Endothelial cell of umbilical vein (primary cell): ENCODE results near the gene ZBTB34. TPM values are rescaled to one million over a fixed set of nuclear protein-coding genes. Genes with fewer than 3 reads are reported as not detected.
A peak's percentile ranks its signal among the peaks of the same experiment; 100 is the strongest.

Experiments
- BruUV-seq: library from RNA; stranded (reverse); fragments of 400-500 nt; replicated peaks from 2 replicates; lab custom pipeline; 2021; lab: Mats Ljungman, UMichigan
- CTCF ChIA-PET: fragments of 300-600, 350-600 bp; sonication (Branson Sonifier 250); formaldehyde crosslinking; loops from one replicate; lab custom pipeline; 2021; ENCODE audit warnings: antibody characterized with exemption, inconsistent platforms; lab: Charles Lee
- POLR2A ChIA-PET: fragments of 300-600, 350-600 bp; sonication (Branson Sonifier 250); formaldehyde crosslinking; loops from one replicate; lab custom pipeline; 2021; ENCODE audit warnings: antibody characterized with exemption, inconsistent platforms; lab: Charles Lee
- DNase-seq: peaks from one replicate; pipeline ENCODE4 v3.0.0-alpha.2; 2011; ENCODE audit warnings: low read depth, low spot score
- FAIRE-seq: peaks from 2 replicates; lab custom pipeline; 2011; peaks lifted over from hg19 to GRCh38; lab: Jason Lieb, UNC
- H2AFZ ChIP-seq: 2 replicates; pipeline ENCODE4 v1.6.0; 2012; ENCODE audit warnings: low read depth, low read length, control low read depth, inconsistent platforms
- H3K27ac ChIP-seq: 2 replicates; pipeline ENCODE4 v1.5.1; 2011; ENCODE audit warnings: low read depth, mild to moderate bottlenecking, control low read depth, low read length, moderate library complexity; ENCODE audit not compliant: insufficient read depth
- H3K27me3 ChIP-seq, 2 experiments: 2 replicates each; pipeline versions ENCODE4 v1.6.0 to v1.6.1; 2011; ENCODE audit warnings: low read length in 2 of 2, mixed read lengths in 1 of 2; ENCODE audit not compliant: control insufficient read depth in 2 of 2, insufficient read depth in 2 of 2
- H3K36me3 ChIP-seq, 2 experiments: 2 replicates in 1 of 2; 3 replicates in 1 of 2; pipeline ENCODE4 v1.5.1; 2011; ENCODE audit warnings: low read length in 2 of 2, mild to moderate bottlenecking in 1 of 2, moderate library complexity in 1 of 2; ENCODE audit not compliant: control insufficient read depth in 2 of 2, insufficient read depth in 2 of 2; ENCODE audit errors: extremely low read depth in 1 of 2
- H3K4me1 ChIP-seq: 3 replicates; pipeline ENCODE4 v1.5.1; 2011; ENCODE audit warnings: mild to moderate bottlenecking, low read length; ENCODE audit not compliant: control insufficient read depth, insufficient read depth; ENCODE audit errors: extremely low read depth
- H3K4me2 ChIP-seq: 2 replicates; pipeline ENCODE4 v1.6.1; 2011; ENCODE audit warnings: low read length, control low read depth, mixed read lengths; ENCODE audit not compliant: insufficient read depth
- H3K4me3 ChIP-seq, 3 experiments: fragments of 200-600 bp in 1 of 3; sonication (generic), shearing (Covaris generic) in 1 of 3; replicated peaks in 1 of 3; 2 replicates each; pipeline ENCODE4 v1.5.1; 2011 to 2016; ENCODE audit warnings: control low read depth in 3 of 3, low read length in 3 of 3, mild to moderate bottlenecking in 2 of 3, inconsistent platforms in 1 of 3, low read depth in 1 of 3, moderate library complexity in 1 of 3; ENCODE audit not compliant: insufficient read depth in 1 of 3
- H3K79me2 ChIP-seq: 2 replicates; pipeline ENCODE4 v1.6.0; 2012; ENCODE audit warnings: low read length, inconsistent platforms; ENCODE audit not compliant: control insufficient read depth, insufficient read depth
- H3K9ac ChIP-seq: replicated peaks from 2 replicates; pipeline ENCODE3; 2011; ENCODE audit warnings: low read length, control low read depth; ENCODE audit not compliant: insufficient read depth; ENCODE audit errors: extremely low read depth
- H3K9me1 ChIP-seq: replicated peaks from 3 replicates; pipeline ENCODE4 v1.6.0; 2011; ENCODE audit warnings: mild to moderate bottlenecking, low read length; ENCODE audit not compliant: control insufficient read depth, insufficient read depth; ENCODE audit errors: extremely low read depth
- H3K9me3 ChIP-seq: replicated peaks from 2 replicates; pipeline ENCODE4 v1.5.1; 2012; ENCODE audit warnings: low read length, inconsistent platforms; ENCODE audit not compliant: control insufficient read depth, insufficient read depth
- H4K20me1 ChIP-seq: replicated peaks from 2 replicates; pipeline ENCODE3; 2011; ENCODE audit warnings: mild to moderate bottlenecking, low read length; ENCODE audit not compliant: control insufficient read depth, insufficient read depth; ENCODE audit errors: extremely low read depth
- CTCF ChIP-seq, 2 donors: IDR thresholded peaks; 1 replicate in 1 of 2; 2 replicates in 1 of 2; pipeline ENCODE4 v1.5.1; 2011; ENCODE audit warnings: low read length in 2 of 2, mild to moderate bottlenecking in 2 of 2, moderate library complexity in 2 of 2, control low read depth in 1 of 2, inconsistent platforms in 1 of 2, low read depth in 1 of 2; ENCODE audit not compliant: insufficient read depth in 1 of 2; ENCODE audit errors: extremely low read depth in 1 of 2
- EZH2 ChIP-seq: IDR thresholded peaks from 2 replicates; pipeline ENCODE4 v1.6.1; 2012; ENCODE audit warnings: borderline replicate concordance, low read depth, mild to moderate bottlenecking, moderate library complexity, low read length, inconsistent platforms; ENCODE audit not compliant: severe bottlenecking
- FOS ChIP-seq: IDR thresholded peaks from 2 replicates; pipeline ENCODE4 v1.6.1; 2011; ENCODE audit warnings: mild to moderate bottlenecking, low read length, moderate library complexity, borderline replicate concordance; ENCODE audit not compliant: insufficient read depth
- GATA2 ChIP-seq: IDR thresholded peaks from 2 replicates; pipeline ENCODE4 v1.7.0; 2011; ENCODE audit warnings: low read depth, mild to moderate bottlenecking, moderate library complexity, mixed read lengths, low read length; ENCODE audit not compliant: insufficient read length, insufficient read depth
- JUN ChIP-seq: IDR thresholded peaks from 2 replicates; pipeline ENCODE4 v1.6.1; 2011; ENCODE audit warnings: borderline replicate concordance, low read depth; ENCODE audit not compliant: insufficient read length, insufficient read depth
- MAX ChIP-seq: IDR thresholded peaks from 2 replicates; pipeline ENCODE4 v1.6.1; 2011; ENCODE audit not compliant: insufficient read depth, insufficient read length
- MYC ChIP-seq: IDR thresholded peaks from one replicate; pipeline ENCODE4 v1.6.1; 2011; ENCODE audit warnings: mild to moderate bottlenecking, low read depth, low read length
- POLR2A ChIP-seq: IDR thresholded peaks from 2 replicates; pipeline ENCODE4 v1.6.1; 2012; ENCODE audit warnings: low read depth, mild to moderate bottlenecking, control low read depth, low read length
- POLR2AphosphoS5 ChIP-seq: IDR thresholded peaks from 2 replicates; pipeline ENCODE4 v1.6.1; 2012; ENCODE audit warnings: low read depth, mild to moderate bottlenecking, control low read depth, low read length, moderate library complexity; ENCODE audit not compliant: insufficient read depth
- dilution Hi-C: fragments of 300-500 bp; cut with MboI; formaldehyde crosslinking; loops from one replicate; pipeline ENCODE4 v1.15.0; 2019; ENCODE audit warnings: low sequenced_read_pairs; ENCODE audit not compliant: extremely low pct_ligation_motif_present
- intact Hi-C: fragments of 100-400 bp; cut with micrococcal nuclease; formaldehyde crosslinking; loops from one replicate; pipeline ENCODE4 v1.10.0; 2022
- polyA plus RNA-seq, 4 experiments: library from polyadenylated mRNA; depleted of rRNA in 3 of 4; stranded (reverse) in 3 of 4; unstranded in 1 of 4; fragments of >200 nt; gene quantifications; 2 replicates each; pipeline versions ENCODE4 v1.2.1 to v1.2.3, GENCODE V29; 2011 to 2012; ENCODE audit warnings: missing spikeins in 1 of 4
- total RNA-seq: library from RNA; stranded (reverse); gene quantifications from 2 replicates; pipeline ENCODE4 v1.2.3, GENCODE V29; 2021

The ZBTB34 gene
- total and polyA plus RNA-seq, 2 donors (not counting 3 experiments of a cell fraction or from before 2014, with no cell fraction given): 4.0 to 9.6 TPM

DNA sequence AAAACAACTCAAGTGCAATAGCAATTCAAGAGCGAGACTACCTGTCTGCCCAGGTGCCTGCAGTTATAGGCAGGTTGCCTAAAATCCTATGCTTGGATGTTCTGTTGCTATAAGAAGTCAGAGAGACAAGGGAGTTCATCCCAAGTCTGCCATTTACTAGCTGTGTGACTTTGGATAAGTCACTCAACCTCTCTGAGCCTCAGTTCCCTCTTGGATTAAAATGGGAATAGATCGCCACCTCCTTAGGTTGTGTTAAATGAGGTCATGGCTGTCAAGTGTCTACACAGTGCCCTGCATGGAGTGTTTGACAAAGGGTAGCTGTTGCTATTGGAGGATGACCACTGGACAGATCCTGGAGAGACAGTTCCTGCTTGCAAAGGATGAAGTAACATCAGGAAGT lies 1.3 kb upstream of the ZBTB34 start:
- no peaks in the 10 kb centered on the region for H3K36me3 ChIP-seq
- H3K9me3 ChIP-seq: no peaks in the 10 kb centered on the region
- intact Hi-C loops: no loop called here
- H3K4me3 ChIP-seq: no peak overlapping the region
- peaks cover 16% of the 10 kb centered on the region for H3K4me1 ChIP-seq
- TF ChIP-seq POLR2AphosphoS5 (no peak), MAX (no peak), EZH2 (no peak)
- DNase-seq: no peak
- POLR2A ChIA-PET: no interaction called here
- H2AFZ ChIP-seq: no peak overlapping the region
- H3K9me1 ChIP-seq: no peaks in the 10 kb centered on the region
- BruUV-seq: no TSS peak
- peaks cover 26 to 33% of the 10 kb centered on the region in 2 experiments for H3K27me3 ChIP-seq
- peaks cover 32% of the 10 kb centered on the region for H3K79me2 ChIP-seq
- H4K20me1 ChIP-seq: no peaks in the 10 kb centered on the region
- no peak for FAIRE-seq
- dilution Hi-C loops: no loop called here
- no peak overlapping the region for H3K4me2 ChIP-seq
- CTCF ChIA-PET: interaction anchor here (0.7 to 2.7 kb wide), 4 partner anchors 9 to 56 kb away, joined by 3 to 11 read pairs (median 6); partner anchors contain the start of genes RALGPS1 and ZBTB43
- H3K9ac ChIP-seq: no peak overlapping the region
- H3K27ac ChIP-seq: no peak overlapping the region

DNA sequence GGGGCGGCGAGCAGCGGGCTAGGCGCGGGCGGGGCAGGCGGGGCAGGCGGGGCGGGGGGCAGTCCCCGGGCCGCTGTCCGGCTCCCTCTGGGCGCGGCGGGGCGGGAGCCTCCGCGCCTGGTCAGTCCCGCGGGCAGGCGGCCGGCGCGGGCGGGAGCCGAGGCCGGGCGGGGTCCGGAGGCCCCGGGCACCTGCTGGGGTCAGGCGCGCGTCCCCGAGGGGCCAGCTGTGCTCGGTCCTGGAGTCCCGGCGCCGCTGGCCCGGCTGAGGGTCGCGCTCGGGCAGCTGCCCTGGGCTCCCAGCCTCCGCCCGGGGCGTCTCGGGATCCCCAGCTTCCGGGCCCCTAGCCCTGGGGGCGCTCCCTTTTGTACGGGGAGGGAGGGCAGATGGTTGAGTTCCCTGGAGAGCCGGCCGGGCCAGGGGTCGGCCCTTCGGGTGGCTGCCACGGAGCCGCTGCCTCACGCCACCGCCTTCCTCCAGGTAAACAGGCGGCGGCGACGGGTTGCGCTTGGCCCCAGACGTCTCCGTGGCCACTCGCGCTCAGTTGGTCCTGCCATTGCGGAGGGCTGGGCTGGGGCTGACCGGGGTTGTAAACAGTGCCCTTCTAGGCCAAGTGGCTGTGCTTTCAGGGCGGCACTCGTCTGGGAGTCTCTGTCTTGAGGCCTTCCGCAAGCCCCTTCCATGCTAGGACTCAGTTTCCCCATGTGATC lies 473 bp downstream of the ZBTB34 start:
- peak; percentile 46 for DNase-seq
- peak overlapping the region; percentile 72 for H2AFZ ChIP-seq
- no peak for TF ChIP-seq MAX
- TF ChIP-seq MYC: no peak
- TF ChIP-seq GATA2: no peak
- TF ChIP-seq POLR2AphosphoS5: no peak
- no peak for TF ChIP-seq POLR2A
- no peak for TF ChIP-seq JUN
- TF ChIP-seq CTCF (IDR thresholded peaks at IDR 0.05; ENCODE audit: extremely low read depth in 1 of 2, insufficient read depth in 1 of 2, low read depth in 1 of 2, low read length in 2 of 2): no peak
- TF ChIP-seq EZH2: no peak
- TF ChIP-seq FOS: no peak
- H3K9me3 ChIP-seq: no peaks in the 10 kb centered on the region
- no peak for FAIRE-seq
- no peaks in the 10 kb centered on the region for H3K9me1 ChIP-seq
- peak overlapping the region; percentile 73 to 94 (median 85) for H3K4me3 ChIP-seq
- ChIA-PET CTCF (interaction anchor here (0.7 kb wide), 1 partner anchor 117 kb away, joined by 3 read pairs; no protein-coding TSS in a partner anchor), POLR2A (no interaction called here)
- peak overlapping the region; percentile 66 for H3K9ac ChIP-seq
- peak overlapping the region; percentile 56 for H3K27ac ChIP-seq
- peaks cover 0 to 7% of the 10 kb centered on the region in 2 experiments for H3K36me3 ChIP-seq
- H3K4me2 ChIP-seq: peak overlapping the region; percentile 96
- peaks cover 37% of the 10 kb centered on the region for H3K79me2 ChIP-seq
- peaks cover 16% of the 10 kb centered on the region for H3K4me1 ChIP-seq
- intact Hi-C loops: loop anchor here (5.0 kb wide), 1 partner anchor 51 kb away; the partner anchor contains the start of gene RALGPS1
- no TSS peak for BruUV-seq
- peaks cover 20 to 23% of the 10 kb centered on the region in 2 experiments for H3K27me3 ChIP-seq
- dilution Hi-C loops: no loop called here
- H4K20me1 ChIP-seq: no peaks in the 10 kb centered on the region
